ENCODE data around the gene VEPH1.

Gene VEPH1

GRCh38 chr3:157502916-157503595, at the start of gene VEPH1:
Gene VEPH1 (minus strand): TSS chr3:157503416. CDS start chr3:157495349, 8,067 bp downstream.
- DNase-seq = no peak

GRCh38 chr3:157551961-157552360, 48.7 kb upstream of the VEPH1 start:
- DNase-seq = no peak

GRCh38 chr3:157549498-157549897, 46.3 kb upstream of the VEPH1 start:
- DNase-seq = no peak

DNA sequence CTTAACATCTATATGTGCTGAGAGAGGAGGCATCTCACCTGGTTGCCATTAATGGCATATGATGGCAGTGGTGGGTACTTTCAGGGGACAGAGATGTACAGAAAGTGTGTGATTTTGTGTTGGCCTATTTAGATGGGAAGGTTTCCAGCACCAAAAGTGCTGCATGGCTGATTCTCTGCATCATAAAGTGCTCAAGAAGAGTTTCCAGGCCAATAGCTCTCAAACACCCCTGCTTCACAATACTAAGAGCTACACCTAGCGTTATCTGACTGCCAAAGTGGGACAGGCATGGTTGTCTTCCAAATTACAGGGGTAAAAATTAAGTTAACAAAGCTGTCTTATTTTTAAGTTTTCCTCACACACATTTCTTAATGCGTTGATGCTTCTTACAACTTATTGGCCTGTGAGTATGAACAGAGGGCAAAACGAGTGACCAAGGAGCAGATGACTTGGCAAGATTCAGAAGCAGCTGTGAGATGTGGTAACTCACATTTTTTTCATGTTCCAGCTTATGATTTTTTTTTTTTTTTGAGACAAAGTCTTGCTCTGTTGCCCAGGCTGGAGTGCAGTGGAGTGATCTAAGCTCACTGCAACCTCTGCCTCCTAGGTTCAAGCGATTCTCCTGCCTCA, 41.4 kb upstream of the VEPH1 start:
- no peak for DNase-seq

DNA sequence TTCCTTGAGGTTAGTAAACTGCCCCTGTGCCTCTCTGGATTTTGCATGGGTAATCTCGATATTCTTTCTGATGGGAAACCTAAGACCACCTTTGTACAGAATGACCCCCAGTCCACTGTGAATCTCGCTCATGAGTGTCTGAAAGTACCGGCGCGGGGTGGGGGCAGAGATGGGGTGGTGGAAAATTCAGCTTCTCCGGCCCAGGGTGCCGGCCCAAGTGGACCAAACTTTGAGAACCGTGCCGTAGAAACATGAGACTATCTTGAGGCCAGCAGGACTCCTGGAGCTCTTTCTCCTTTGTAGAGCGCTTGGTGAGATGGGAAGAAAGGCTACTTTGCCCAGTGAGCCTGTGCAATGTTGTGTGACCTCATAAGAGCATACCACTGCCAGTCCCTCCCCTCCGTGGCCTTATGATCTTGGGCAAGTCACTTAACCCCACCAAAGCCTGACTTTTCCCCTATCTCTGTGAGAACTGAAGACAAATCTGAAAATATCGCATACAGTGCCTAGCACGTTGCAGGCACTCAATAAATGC, 40.4 kb upstream of the VEPH1 start:
- DNase-seq = no peak

DNA sequence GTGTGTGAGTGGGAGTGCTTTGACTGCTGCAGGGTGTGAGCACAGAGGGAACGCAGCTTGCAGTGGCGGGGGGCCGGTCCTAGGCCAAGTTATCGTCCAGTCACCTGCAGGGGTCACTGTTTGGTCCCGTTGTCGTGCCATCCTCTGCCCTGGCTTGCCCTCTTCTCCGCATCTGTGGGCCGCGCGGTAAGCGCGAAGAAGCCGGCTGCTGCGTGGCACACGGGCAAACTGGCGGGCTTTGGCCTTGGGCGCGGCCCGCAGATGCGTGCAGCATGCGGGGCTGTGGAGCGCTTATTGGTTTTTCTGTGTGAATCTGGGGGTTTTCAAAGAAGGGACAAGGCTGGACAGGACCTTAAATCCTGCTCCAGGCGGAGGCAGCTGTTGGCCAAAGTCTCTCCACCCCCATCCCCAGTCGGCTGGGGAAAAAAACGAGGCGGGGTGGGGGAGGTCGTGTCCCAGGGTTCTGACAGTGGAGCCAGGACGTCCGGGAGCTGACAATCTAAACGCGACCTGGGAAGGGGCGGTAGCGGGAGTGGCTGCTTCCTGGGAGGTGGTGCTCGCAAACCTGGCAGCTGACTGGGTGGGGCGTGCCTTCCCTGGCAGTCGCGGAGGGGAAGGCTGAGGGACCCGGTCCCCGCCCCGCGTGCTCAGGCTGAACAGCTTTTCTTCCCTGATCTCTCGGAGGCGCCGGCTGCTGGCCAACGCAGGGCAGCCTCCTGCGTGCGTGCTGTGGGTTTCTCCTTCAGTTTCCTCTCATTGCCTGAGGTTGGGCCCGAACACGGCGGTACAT, 39.7 kb upstream of the VEPH1 start:
- peak; percentile 55 for DNase-seq

GRCh38 chr3:157541506-157542236, 38.5 kb upstream of the VEPH1 start:
- DNase-seq = no peak

DNA sequence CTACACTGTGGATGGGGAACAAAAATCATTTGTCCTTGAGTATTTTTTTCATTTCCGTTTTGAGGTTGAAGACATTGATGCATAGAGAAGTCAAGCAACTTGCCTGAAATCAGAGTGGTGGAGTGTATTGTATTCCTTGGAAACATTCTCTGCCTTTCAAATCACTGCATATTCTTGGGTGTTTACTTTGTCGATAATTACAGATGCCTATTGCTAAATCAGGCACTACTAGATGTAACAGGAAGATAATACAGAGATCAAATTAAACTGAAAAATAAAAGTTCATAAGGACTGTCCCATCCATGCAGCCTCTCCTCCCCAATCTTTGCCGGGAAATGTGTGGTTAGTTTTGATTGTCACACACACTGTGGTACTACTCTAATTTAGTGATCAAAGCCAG, 37.4 kb upstream of the VEPH1 start:
- DNase-seq = no peak

GRCh38 chr3:157535667-157536066, 32.5 kb upstream of the VEPH1 start:
- DNase-seq = no peak

- no peak for DNase-seq
Observed at GRCh38 chr3:157534725-157535161, 31.5 kb upstream of the VEPH1 start.

DNA sequence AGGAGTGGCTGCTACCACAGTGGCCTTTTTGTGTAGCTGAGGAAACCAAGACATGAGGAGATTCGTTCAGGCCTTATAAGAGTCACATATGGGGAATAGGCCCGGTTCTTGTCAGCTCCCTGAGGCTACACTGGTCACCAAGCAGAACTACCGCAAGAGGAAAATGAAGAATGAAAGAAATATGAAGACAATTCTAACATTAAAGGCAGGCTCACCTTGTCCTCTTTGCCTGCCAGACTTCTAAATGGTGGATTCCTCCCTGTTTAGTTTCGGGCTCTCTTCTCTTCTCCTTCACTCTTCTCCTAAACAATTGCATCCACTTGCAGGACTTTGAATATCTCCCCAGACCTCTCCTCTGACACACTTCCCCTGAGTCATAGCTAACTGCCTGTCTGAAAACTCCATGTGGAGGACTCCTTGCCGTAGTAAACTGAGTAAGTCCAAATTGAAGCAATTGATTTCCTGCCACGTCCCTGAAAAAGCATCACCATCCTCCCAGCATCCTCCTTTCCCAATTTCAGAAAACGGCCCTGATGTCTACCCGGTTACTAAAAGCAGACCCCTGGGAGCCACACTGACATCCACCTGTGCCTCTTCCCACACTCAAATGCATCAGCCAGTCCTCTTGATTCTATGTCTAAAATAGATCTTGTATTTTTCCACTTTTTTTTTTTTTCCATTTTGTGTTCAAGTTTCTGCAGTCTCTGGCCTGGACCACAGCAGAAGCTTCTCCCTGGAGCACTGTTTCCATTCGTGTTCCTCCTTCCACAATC, 30.3 kb upstream of the VEPH1 start:
- no peak for DNase-seq

- peak; percentile 13 for DNase-seq
Observed at GRCh38 chr3:157532529-157533297, 29.5 kb upstream of the VEPH1 start.

GRCh38 chr3:157531771-157532170, 28.6 kb upstream of the VEPH1 start:
- no peak for DNase-seq

DNA sequence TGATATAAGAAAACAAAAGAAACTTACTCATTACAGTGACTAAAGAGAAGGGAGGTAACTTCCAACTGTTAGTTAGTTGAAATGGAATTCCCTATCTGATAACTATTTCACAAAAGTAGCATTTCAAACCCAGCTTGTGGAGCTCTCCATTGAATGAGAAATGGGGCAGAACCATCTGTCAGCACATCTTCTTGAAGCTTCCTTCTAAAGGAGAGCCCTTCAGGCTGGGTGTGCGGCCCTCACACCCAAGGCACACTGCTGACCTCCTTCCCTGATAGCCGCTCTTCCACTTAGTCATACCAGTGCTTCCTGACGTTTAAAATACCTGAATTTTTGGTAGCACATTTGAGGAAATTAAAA, 28.1 kb upstream of the VEPH1 start:
- DNase-seq = no peak

- DNase-seq = no peak
Observed at GRCh38 chr3:157530637-157531300, 27.6 kb upstream of the VEPH1 start.

DNA sequence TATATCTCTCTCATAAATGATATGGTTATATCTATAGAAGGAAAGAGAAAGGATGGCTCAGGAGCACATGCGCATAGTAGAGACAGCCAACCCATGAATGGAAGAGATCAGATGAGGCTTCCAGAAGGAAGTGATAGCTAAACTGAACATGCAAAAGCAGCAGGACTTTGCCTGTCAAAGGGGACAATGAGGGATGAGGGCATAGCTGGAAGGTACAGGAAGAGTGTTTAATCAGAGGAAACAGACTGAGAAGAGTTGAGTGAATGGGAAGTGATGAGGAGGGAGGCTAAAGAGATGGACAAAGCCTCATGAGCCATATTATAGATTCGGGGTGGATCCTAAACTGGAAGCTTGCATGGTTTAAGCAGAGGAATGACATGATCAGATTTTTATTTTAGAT, 26.5 kb upstream of the VEPH1 start:
- DNase-seq = no peak

- no peak for DNase-seq
Observed at GRCh38 chr3:157529085-157529484, 25.9 kb upstream of the VEPH1 start.

GRCh38 chr3:157527131-157527881, 24.1 kb upstream of the VEPH1 start:
- no peak for DNase-seq

GRCh38 chr3:157526036-157526435, 22.8 kb upstream of the VEPH1 start:
- no peak for DNase-seq

- DNase-seq = no peak
Observed at GRCh38 chr3:157523814-157524213, 20.6 kb upstream of the VEPH1 start.
